ENCODE data around the gene ANXA1. TPM values are rescaled to one million over a fixed set of nuclear protein-coding genes. Genes with fewer than 3 reads are reported as not detected.

The ANXA1 gene
- total RNA-seq, 3 donors from 2014 or later, result 12.8 to 69.3 (median 53.1) TPM

DNA sequence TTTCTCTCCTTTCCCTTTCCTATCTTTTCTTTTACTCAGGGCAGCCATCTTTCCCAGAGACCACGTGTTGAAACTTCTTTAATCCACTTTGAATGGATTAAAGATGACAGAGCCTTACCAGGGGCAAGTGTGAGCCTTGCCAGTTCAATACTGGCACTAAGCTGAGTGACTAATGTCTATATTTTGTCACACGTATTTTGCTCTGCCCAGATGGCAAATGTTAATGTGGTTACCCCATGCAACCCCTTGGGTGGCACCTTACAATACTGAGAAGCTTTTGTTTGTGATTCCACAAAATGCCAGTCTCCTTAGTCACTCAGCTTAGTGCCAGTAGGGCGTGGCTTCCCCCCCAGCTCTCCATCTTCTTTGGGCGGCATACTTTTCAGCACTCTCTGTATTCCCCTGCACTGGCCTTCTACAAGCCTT is 24.8 kb downstream of the ANXA1 start:
- intact Hi-C loops (cut with DNase I, micrococcal nuclease), result no loop called here
- H3K4me3 ChIP-seq, result no peak overlapping the region
- H3K4me1 ChIP-seq (ENCODE audit: low read depth), result no peaks in the 10 kb centered on the region
- TF ChIP-seq, protein P1, sequence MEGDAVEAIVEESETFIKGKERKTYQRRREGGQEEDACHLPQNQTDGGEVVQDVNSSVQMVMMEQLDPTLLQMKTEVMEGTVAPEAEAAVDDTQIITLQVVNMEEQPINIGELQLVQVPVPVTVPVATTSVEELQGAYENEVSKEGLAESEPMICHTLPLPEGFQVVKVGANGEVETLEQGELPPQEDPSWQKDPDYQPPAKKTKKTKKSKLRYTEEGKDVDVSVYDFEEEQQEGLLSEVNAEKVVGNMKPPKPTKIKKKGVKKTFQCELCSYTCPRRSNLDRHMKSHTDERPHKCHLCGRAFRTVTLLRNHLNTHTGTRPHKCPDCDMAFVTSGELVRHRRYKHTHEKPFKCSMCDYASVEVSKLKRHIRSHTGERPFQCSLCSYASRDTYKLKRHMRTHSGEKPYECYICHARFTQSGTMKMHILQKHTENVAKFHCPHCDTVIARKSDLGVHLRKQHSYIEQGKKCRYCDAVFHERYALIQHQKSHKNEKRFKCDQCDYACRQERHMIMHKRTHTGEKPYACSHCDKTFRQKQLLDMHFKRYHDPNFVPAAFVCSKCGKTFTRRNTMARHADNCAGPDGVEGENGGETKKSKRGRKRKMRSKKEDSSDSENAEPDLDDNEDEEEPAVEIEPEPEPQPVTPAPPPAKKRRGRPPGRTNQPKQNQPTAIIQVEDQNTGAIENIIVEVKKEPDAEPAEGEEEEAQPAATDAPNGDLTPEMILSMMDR (IDR thresholded peaks at IDR 0.05), result no peak
- H3K9me3 ChIP-seq, result no peaks in the 10 kb centered on the region
- ATAC-seq, result peak; percentile 12
- no peaks in the 10 kb centered on the region for H3K36me3 ChIP-seq (ENCODE audit: low read depth)
- no peak for DNase-seq

DNA sequence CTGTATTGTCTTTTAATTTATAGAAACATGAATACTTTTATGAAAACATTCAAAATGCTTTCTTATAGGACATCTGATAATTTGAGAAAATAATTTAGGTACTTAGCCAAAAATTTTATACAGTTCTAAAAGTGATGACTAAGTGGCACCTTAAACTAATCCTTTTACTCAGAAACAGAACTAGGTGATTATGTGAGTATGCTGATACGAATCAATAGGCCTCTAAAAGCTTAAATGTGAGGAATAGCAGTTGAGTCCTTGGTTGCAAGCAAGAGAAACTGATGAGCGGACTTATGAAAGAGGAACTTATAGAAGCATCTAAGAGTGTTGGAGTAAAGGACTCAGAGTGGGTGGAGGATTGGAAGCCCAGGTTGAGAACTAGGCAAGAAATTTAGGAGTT is 26.4 kb downstream of the ANXA1 start:
- no peaks in the 10 kb centered on the region for H3K9me3 ChIP-seq
- ATAC-seq, result no peak
- DNase-seq, result no peak
- H3K4me1 ChIP-seq (ENCODE audit: low read depth), result no peaks in the 10 kb centered on the region
- H3K36me3 ChIP-seq (ENCODE audit: low read depth), result no peaks in the 10 kb centered on the region
- no peak overlapping the region for H3K4me3 ChIP-seq
- TF ChIP-seq, protein P1 (IDR thresholded peaks at IDR 0.05), result no peak
- intact Hi-C loops (cut with DNase I, micrococcal nuclease), result no loop called here

DNA sequence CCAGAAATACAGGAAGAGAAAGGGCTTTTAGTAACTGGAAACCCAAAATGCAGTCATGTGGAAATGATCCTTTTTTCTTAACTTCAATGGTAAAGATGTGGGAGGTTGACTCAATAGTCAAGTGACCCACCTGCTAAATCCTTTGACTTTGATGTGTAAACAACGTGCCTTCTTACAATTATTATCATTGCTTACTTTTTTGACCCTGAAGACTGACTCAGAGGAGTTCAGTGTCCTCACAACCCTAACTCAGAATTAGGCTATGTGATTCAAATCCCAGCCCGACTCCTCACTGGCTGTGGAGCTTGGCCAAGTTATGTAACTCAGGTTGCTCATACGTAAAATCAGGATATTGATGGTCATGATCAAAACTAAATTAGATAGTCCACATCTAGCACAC is 27.9 kb downstream of the ANXA1 start:
- TF ChIP-seq, protein P1 (IDR thresholded peaks at IDR 0.05), result no peak
- ATAC-seq (no peak), DNase-seq (no peak)
- Histone ChIP-seq H3K4me3 (no peak overlapping the region), H3K9me3 (no peaks in the 10 kb centered on the region), H3K36me3 (ENCODE audit: low read depth) (no peaks in the 10 kb centered on the region), H3K4me1 (ENCODE audit: low read depth) (no peaks in the 10 kb centered on the region)
- intact Hi-C loops (cut with DNase I, micrococcal nuclease), result no loop called here

DNA sequence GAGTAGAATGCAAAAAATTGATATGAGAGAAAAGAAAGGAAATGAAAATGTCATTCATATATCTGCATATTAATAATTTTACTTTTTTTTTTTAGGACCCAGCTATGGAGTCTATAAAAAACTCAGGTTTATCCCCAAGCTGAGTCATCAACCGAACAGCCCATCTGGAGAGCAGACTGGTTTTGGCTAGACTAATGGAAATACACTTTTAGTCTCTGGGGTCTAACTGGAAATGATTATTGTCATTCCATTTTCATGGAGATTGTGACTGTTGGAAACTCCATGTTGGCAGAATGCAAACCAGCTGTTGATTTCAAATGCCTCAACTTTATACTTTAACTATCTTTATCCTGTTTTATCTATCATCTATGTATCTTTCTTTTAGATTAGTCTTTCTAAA is 28.7 kb downstream of the ANXA1 start:
- TF ChIP-seq, protein P1 (IDR thresholded peaks at IDR 0.05), result no peak
- no peaks in the 10 kb centered on the region for H3K36me3 ChIP-seq (ENCODE audit: low read depth)
- no peak for ATAC-seq

DNA sequence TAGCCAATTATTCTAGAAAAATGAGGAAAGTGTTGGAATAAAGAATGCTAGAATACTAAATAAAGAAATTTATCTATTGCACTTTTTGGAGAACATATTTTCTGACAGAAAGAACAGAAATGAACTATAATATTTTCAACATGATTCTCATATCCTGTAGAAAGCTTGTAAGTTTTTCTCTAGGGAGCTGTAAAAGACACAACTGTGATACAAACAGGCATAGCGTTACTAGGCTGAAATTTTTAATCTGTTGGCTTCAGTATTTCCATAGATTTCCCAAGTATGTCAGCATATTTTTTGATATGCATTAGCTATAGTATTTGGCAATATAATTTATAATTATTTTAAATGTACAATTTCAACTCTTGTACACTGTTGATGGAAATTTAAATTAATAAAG is 31.3 kb downstream of the ANXA1 start:
- intact Hi-C loops (cut with DNase I, micrococcal nuclease), result loop anchor here (5.0 to 10.0 kb wide), 2 partner anchors 76 to 328 kb away; no protein-coding TSS in a partner anchor
- Histone ChIP-seq H3K36me3 (ENCODE audit: low read depth) (no peaks in the 10 kb centered on the region), H3K4me3 (no peak overlapping the region), H3K4me1 (ENCODE audit: low read depth) (no peaks in the 10 kb centered on the region), H3K9me3 (no peaks in the 10 kb centered on the region)
- TF ChIP-seq, protein P1 (IDR thresholded peaks at IDR 0.05), result no peak
- no peak for ATAC-seq
- DNase-seq, result no peak

More for the DNA sequence above, 28.7 kb downstream of the ANXA1 start:
- Histone ChIP-seq H3K4me1 (ENCODE audit: low read depth) (no peaks in the 10 kb centered on the region), H3K4me3 (no peak overlapping the region), H3K9me3 (no peaks in the 10 kb centered on the region)
- DNase-seq, result no peak
- intact Hi-C loops (cut with DNase I, micrococcal nuclease), result loop anchor here (5.0 to 10.0 kb wide), 2 partner anchors 73 to 326 kb away; no protein-coding TSS in a partner anchor

DNA sequence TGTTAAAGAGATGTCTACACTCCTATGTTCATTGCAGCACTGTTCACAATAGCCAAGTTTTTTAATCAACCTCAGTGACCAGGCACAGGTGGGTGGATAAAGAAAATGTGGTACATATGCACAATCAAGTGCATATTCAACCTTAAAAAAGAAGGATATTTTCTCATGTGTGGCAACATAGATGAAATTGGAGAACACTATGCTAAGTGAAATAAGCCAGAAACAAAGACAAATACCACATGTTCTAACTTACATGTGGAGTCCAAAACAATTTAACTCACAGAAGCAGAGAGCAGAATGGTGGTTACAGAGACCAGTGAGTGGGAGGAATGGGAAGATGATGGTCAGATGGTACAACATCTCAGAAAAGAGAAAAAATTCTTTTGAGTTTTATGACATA is 31.8 kb downstream of the ANXA1 start:
- ATAC-seq (no peak), DNase-seq (no peak)
- Histone ChIP-seq H3K36me3 (ENCODE audit: low read depth) (no peaks in the 10 kb centered on the region), H3K4me3 (no peak overlapping the region), H3K9me3 (no peaks in the 10 kb centered on the region), H3K4me1 (ENCODE audit: low read depth) (no peaks in the 10 kb centered on the region)
- TF ChIP-seq, protein P1 (IDR thresholded peaks at IDR 0.05), result no peak
- intact Hi-C loops (cut with DNase I, micrococcal nuclease), result loop anchor here (5.0 to 10.0 kb wide), 2 partner anchors 76 to 329 kb away; no protein-coding TSS in a partner anchor
